NCI-H1417 (cell line): Measurements from ENCODE around the gene EHMT1.
"Not testable (repeated sequence)": the region's sequence is repeated elsewhere in the genome, so short reads cannot be mapped to it uniquely, and the experiment has no call there.

Experiments used
- DNase-seq, 3 experiments: peaks; one replicate each; lab custom pipeline; 2025; lab: John Stamatoyannopoulos, UW

EHMT1 gene

GRCh38 chr9:137615387-137615871 lies 3.4 kb upstream of the EHMT1 start:
- DNase-seq, result no peak

- DNase-seq, result peak in 2 of 3 experiments; percentile 58 to 62
Observed at GRCh38 chr9:137619240-137620047, 639 bp downstream of the EHMT1 start.

GRCh38 chr9:137620048-137620405 lies 1.2 kb downstream of the EHMT1 start:
- DNase-seq, result no peak

- no peak for DNase-seq
Observed at GRCh38 chr9:137620581-137620980, 1.8 kb downstream of the EHMT1 start.

- DNase-seq, result no peak
Observed at GRCh38 chr9:137621131-137621757, 2.4 kb downstream of the EHMT1 start.

- DNase-seq, result not testable (repeated sequence)
Observed at GRCh38 chr9:137622211-137622610, 3.4 kb downstream of the EHMT1 start.

GRCh38 chr9:137626464-137626863 lies 7.7 kb downstream of the EHMT1 start:
- no peak for DNase-seq

- not testable (repeated sequence) for DNase-seq
Observed at GRCh38 chr9:137627406-137627805, 8.6 kb downstream of the EHMT1 start.

- DNase-seq, result no peak
Observed at GRCh38 chr9:137630126-137630525, 11.3 kb downstream of the EHMT1 start.

GRCh38 chr9:137630679-137631078 lies 11.9 kb downstream of the EHMT1 start:
- no peak for DNase-seq

GRCh38 chr9:137631345-137632229 lies 12.8 kb downstream of the EHMT1 start:
- no peak for DNase-seq

- no peak for DNase-seq
Observed at GRCh38 chr9:137632230-137633161, 13.7 kb downstream of the EHMT1 start.

GRCh38 chr9:137634016-137634415 lies 15.2 kb downstream of the EHMT1 start:
- DNase-seq, result no peak

- no peak for DNase-seq
Observed at GRCh38 chr9:137638680-137639079, 19.9 kb downstream of the EHMT1 start.

GRCh38 chr9:137639303-137640051 lies 20.7 kb downstream of the EHMT1 start:
- DNase-seq, result no peak

- no peak for DNase-seq
Observed at GRCh38 chr9:137640862-137641261, 22.1 kb downstream of the EHMT1 start.

- no peak for DNase-seq
Observed at GRCh38 chr9:137642118-137642601, 23.4 kb downstream of the EHMT1 start.

- no peak for DNase-seq
Observed at GRCh38 chr9:137642892-137643291, 24.1 kb downstream of the EHMT1 start.

- DNase-seq, result no peak
Observed at GRCh38 chr9:137643921-137644320, 25.1 kb downstream of the EHMT1 start.

- peak in 2 of 3 experiments; percentile 10 to 70 for DNase-seq
Observed at GRCh38 chr9:137645211-137645610, 26.4 kb downstream of the EHMT1 start.
